NCI-H2107 treated with DMSO at 0.1 percent for 48 hours (cell line): ENCODE data around the gene HS1BP3.

ENCODE experiments used
- DNase-seq: peaks from one replicate; lab custom pipeline; 2025; ENCODE audit not compliant: unreplicated experiment; lab: John Stamatoyannopoulos, UW

The HS1BP3 gene

DNA sequence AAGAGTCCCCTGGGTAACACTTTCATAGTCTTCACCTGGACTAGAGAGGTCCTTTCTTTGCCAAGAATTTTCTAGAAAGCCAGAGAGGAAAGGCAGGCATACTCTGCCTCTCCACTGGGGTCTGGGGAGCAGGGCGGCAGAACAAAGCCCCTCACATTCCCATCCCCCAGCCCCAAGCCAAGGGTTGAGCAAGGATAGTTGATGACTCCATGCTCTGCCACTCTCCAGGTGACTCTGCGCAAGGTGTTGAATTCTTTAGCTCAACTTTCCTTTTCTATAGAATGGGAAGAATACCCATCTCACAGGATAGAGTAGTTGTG lies 13.1 kb upstream of the HS1BP3 start:
- DNase-seq, result no peak

DNA sequence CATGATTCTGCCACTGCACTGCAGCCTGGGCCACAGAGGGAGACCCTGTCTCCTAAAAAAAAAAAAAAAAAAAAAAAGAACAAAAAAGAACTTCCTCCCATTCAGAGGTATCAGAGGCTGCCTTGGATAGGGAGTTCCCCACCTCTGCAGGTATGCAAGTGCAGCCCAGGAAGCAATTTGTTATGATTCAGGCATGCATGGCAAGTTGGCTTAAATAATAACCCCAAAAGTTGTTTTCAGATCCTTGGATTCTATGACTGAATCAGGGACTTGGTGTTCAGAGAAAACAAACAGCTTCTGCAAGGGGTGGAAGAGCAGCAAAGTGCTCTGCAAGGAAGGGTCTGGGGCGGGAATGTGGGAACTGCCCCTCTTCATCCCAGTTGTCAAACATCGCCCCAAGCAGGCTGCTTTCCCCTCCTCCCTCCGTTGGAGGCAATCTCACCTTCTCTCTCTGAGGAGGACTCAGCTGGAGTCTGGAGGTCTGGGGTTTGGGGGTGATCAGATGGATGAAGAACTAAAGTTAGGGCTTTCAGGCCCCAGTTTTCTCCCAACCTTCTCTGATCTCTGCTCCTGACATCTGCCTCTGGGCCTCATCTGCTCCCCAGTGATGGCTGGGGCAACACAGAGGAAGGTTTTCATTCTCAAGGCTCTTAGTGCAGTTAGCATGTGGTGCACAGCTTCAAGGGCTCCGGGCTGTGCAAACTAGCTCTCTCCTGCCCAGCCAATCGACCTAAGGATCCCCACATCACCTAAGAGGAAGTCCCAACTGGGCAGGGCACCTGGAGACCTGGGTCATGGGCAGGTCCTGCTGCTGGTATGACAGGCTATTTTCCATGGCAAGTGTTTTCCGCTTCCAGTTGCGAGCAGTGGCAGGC lies 12.5 kb upstream of the HS1BP3 start:
- DNase-seq, result no peak

DNA sequence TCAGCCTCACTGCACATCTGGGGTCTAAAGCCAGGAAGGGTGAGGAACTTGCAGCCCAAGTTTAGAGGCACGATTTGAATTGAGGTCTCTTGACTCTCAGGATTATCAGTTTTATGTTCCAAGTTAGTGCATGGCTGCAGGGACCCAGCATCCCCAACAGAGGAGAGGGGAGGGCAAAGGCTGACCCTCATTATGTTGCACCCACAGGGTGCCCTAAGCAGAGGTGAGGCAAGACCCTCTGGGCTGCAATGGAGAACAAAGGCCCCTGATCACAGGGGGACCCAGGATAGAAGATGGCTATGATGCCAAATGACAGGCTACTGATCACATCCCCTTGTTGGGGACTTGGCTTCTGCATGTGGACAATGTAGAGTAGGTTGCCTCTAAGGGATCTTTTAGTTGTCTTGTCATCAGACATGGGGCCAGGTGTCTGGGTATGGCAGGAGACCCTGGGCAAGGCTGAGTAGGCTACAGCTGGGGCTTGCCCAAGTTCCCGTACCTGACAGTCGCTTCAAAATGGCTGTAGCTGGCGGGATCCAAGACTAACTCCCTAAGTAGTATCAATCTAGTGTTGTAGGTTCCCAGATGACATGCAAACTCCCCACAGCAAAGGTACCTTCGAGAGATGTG lies 11.5 kb upstream of the HS1BP3 start:
- DNase-seq, result no peak

DNA sequence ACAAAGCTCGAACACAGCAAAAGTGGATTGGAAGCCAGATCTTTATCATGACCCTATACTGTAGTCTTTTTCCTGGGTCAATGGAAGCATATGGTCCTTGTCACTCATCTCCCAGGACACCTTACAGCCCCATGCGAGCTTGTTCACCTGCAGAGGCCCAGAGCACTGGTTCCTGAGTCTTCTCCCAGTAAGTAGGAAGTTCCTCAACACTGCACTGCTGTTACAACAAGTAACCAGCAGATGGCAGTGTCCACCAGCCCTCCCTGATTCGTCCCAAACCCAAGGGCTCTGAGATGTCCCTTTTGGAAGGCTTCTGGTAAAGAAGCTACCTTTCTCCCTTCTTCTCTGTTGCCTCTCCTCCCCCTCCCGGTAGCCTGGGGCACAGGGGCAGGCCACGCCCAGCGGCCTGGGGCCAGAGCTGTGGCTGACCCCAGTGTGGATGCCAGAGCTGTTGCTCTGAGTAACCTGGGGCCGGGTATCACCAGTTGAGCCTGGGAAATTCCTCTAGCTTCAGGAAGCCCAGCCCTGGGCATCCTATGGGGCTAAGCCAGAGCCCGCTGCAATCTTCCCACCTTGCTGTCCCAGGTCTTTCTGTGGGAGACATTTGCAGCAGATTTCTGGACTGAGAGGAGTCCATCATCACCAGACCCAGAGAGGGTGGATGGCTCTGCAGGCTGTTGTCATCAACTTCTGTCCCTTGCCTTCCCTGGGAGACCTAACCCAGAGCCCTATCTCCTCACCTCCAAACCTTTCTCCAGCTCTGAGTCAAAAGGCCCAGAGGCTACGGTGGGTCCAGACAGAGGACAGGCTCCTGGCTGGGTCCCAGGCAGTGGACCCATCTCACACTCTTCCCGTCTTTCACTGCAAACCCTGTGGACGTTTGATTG lies 10.8 kb upstream of the HS1BP3 start:
- peak; percentile 43 for DNase-seq

DNA sequence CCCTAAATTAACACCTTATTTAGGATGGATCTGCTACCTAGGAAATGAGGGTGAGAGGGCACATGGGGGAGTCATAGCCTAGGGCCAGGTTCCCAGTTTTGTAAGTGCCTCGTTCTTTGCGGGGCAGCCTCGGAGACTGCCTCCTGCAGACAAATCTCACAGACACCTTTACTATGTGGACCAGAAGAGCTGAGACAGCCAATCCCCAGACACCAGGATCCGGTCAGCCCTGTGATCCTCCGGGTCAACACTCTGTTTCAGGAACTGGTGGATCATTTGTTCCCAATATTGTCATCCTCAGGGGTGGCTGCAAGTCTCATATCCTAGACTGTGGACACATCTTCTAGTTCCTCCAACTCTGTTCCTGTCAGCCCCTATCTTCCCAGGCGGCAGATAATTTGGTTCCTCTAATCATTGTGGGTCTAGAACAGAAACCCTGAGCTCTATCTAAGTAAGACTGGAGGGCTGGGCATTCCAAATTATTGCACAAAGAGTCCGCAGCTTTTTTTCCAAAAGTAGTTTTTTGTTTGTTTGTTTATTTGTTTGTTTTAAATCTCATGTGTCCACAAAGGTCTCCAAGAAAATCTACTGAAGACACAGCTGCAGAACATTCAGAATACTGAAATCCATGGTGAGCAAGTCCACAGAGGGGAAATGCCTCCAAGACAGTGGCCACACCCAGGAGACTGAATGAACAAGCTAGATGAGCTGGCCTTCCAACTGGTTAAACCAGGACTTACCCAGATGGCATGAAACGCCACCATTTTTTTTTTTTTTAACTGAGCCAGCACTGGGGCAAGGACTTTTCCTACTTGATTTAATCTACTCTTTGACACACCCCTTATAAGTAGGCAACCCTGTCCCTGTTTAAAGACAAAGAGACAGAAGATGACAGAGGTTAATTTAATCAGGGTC lies 9.9 kb upstream of the HS1BP3 start:
- no peak for DNase-seq

DNA sequence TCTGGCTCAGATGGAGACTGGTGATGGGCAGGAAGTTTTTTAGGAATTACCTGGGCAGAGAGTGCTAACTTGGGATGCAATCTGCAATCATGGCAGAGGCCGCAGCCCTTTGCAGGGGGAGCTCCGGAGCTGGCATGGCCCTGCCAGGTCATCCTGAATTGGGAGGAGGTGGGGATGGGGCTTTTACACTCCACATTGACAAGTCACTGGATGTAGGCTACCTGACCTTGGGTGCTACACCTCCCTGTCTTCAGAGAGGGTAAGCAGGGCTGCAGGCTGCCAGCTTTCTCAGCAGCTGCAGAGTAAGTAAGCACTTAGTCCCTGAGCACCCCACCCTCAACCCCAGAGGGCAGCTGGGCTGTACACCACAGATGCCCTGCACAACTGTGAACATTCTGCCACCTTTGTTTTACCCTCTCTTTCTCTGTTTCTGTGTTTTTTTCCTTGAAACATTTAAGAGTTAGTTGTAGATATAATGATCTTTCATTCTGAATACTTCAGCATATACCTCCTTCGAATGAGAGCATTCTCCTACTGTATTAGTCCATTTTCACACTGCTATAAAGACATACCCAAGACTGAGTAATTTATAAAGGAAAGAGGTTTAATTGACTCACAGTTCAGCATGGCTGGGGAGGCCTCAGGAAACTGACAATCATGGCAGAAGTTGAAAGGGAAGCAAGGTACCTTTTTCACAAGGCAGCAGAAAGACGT lies 6.8 kb upstream of the HS1BP3 start:
- no peak for DNase-seq

DNA sequence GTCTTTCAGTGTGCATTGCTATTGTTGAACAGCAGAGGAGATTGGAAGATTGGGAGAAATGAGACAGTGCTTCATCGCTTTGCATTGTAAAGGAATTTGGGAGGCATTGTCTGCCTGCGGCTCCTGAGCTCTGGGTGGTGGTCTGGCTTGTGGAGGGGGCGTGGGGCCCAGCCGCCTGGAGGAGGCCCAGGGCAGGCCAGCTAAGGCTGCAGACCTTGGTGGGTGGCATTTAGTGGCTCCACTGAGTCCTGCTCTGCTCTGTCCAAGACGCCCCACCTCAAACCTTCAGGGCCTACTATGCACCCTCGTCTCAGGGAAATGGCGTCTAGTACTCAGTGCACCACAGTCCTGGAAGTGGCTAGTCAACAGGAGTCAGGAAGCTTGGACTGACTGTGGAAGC lies 5.7 kb upstream of the HS1BP3 start:
- no peak for DNase-seq

DNA sequence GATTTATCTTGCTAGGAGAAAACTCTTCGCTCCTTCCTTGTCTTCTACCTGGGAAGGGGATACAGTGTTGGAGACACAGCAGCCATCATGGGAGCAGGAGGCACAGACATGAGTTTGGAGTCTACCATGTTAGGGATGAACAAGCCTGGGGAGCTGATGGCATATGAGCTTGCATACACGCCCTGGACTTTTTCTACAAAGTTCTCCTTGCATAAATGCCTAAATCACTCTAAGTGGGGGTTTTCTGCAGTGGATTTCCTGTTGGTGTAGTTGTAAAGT lies 3.6 kb upstream of the HS1BP3 start:
- DNase-seq, result no peak

DNA sequence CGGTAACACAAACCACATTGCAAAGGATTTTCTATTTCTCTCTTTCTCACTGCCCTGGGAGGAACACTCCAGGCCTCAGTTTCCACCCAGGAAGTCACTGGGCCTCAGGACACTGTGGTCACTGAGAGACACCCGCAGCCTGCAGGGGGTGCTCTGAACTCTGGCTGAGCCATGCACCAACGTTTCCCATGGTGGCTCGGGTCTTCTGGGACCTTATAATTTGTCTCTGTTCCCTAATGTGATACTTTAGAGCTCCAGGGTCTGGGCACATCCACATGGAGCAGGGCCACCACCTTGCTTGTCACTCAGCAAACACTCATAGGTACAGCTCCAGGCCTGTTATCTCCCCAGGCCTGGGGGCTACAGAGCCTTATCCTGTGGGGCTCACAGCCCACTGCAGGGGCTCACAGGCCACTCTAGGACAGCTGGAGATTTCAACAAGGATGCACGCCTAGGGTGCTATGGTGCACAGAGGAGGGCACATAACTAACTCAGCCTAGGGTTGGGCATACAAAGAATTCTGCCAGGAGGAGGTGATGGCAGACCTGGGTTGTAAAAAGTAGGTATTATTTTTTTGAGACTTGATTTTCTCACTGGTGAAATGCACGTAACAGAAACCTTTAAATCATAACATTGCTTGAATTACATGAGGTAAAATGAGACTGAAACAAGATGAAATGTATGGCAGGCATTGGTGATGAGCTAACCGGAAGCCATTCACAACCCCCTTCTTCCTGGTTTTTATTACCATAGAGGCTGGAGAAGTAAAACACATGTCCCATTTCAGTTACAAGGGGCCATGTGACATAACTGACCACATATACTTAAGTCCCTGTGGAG lies 3.0 kb upstream of the HS1BP3 start:
- DNase-seq, result no peak

DNA sequence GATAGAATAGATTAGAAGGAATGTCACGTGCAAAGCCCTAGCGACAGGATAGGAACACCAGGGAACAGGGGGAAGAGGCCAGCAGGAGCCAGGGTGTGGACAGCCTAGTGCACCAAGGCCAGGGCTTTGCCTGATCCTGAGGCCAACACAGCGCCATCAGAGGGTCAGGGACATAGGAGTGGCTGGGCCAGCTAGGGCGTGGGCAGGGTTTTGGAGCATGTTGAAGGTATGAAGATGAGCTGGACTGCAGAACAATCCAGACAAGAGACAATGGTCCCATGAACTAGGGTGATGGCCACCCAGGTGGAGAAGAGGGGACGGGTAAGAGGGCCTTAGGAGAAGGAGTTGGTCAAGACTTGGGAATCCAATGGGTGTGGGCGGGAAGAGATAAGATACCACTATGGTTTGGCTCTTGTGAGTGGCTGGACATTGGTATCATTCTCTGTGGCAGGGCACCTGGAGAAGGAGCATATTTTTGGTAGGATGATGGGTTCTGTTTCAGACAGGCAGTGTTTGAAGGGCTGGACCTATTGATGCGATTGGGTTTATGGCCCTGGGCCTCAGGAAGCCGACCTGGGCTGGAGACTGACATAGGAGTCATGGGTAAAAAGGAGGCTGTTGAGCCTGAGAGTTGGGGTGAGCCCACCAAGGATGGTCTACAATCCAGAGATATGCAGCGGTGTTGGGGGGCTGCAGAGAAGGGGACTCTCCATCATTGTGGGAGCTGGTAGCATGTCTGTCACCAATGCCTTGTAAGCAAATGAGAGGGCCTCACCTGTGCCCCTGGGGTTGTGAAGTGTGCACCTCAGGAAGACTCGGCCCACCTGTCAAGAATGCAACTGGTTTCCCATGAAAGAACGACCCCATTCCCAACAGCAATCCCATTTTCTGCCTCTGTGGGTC lies 2.0 kb upstream of the HS1BP3 start:
- DNase-seq, result no peak

DNA sequence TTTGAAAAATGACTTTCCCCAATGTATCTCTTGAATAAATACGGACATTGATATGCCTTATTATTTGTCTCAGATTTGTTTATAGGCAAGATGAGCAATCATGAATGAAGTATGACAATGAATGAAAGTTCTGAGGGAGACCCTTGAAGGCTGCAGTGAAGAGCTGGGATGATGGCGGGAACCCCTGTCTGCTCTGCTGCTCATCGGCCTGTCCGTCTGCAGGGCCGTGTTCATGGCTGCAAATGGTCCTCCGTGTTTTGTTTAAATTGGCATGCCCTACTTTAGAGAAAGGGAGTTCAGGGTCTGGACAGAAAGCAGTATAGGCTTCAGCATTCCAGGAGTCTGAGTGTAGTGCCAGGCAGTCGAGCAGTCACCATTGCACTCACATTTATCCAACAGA lies 1.2 kb upstream of the HS1BP3 start:
- no peak for DNase-seq

DNA sequence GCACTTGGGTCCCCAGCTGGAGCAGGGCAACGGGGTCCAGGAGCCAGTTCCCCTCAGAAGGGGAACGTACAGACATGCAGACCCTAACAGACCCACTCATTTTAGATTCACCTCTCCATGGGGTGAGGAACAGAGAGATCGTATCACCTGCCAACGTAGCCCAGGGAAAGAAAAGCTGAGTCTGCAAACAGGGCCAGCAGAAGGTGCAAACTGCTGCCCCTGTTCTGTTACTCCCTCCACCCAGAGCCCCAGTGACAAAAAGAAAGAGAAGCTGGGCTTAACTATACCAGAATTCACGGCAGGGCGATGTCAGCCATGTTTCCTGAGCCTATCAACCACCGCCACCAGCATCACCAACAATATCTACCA lies 817 bp upstream of the HS1BP3 start:
- DNase-seq, result no peak

DNA sequence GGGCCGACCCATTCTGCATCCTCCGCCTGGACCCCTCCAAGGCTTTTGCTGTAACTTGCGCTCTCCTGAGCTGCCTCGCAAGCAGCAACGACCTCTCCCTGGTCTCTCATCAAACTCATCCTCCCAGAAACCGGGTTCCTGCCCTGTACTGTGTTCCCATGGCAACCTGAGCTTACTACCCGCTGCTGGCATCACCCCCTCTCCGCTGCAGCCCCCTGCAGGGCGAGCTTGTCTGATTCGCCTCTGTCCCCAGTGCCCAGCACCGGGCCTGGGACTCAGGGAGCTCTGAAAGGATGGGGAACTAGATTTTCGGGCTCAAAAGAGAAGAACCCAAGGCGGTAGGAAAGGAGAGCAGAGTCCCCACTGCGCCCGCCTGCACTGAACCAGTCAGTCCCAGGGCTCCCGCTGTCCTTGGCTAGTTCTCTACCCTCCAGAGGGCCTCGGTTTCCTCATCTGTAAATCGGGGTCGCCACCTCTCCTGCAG lies 463 bp downstream of the HS1BP3 start:
- no peak for DNase-seq

DNA sequence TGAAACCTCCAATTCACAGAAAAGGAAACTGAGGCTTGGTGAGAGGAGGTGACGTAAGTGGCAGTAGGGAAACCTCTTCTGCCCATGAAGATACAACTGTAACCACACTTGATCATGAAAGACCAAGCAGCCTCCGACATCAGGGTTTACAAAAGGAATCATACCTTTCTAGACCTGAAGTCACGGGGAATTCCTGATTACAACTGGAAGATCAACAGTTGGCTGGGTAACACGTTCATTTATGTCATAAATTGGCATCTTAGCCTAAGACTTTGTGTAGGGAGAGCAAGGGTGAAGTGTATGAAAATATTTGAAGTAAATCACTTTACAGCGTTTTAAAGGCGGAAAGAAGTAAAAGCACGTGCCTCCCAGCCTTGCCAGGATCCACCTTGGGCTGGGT lies 922 bp downstream of the HS1BP3 start:
- no peak for DNase-seq

DNA sequence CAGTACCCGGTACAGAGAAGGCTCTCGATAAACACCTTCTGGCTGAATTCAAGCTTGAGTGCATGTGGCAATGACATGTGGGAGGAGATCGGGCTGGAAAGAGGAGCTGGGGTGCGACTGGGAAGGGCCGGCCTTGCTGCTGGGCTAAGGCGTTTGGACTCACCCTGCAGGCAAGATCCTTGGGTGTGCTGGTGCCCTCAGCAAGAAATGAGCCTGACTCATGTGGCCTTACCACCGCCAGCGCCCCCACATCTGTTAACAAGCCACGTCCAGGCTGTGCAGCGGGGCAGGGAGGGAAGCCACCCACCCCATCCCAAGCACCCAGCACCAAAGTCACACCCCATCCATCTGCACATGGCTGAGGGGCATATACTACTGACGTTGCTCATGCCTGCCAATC lies 1.3 kb downstream of the HS1BP3 start:
- DNase-seq, result no peak

DNA sequence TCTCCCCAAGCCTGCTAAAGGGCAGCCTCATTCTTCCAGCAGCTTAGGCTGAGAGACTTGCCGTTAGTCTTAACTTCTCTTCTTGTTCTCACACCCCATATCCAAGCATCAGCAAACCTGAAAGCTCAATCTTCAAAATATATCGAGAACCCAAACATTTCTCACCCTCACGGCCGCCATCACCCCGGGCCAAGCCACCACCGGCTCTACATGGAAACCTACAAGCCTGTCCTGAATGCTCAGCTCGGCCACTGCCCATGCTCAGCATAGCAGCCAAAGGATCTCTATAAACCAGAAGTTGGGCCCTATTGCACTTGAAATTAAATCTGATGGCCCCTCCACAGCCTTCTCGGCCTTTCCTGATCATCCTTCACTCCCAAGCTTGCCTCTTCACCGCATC lies 2.1 kb downstream of the HS1BP3 start:
- no peak for DNase-seq

DNA sequence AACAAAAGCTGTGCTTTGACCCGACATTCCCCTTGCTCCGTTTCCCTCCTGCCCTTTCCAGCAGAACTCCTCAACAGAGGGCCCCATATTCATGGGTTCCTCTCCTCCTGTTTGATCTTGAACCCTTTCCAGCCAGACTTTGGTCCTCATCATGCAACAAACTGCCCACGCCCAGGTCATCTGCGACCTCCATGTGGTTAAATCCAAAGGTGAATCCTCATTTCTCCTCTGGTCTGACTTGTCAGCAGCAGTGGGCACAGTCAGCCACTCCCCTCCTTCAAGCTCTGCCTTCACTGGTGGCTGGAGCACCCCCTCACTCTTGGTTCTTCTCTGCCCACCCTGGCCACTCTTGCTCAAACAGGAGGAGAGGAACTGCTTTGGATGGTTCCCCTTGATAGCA lies 2.7 kb downstream of the HS1BP3 start:
- no peak for DNase-seq

DNA sequence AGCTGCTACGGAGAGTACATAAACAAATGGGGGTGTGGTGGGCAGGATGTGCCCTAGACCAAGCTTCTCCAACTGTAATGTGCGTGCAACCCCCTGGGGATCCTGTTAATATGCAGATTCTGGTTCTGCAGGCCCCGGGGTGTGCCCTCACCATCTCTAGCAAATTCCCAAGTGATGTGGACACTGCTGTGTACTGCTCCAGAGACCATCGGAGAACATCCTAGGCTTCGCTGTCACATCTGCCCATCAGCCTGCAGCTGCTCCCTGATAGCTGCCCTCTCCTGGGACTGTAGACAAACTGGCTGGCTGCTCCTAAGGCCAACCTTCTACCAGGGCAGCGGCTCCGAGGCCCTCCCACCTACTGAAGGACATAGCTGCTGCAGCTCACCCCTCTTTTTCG lies 3.2 kb downstream of the HS1BP3 start:
- DNase-seq, result no peak

DNA sequence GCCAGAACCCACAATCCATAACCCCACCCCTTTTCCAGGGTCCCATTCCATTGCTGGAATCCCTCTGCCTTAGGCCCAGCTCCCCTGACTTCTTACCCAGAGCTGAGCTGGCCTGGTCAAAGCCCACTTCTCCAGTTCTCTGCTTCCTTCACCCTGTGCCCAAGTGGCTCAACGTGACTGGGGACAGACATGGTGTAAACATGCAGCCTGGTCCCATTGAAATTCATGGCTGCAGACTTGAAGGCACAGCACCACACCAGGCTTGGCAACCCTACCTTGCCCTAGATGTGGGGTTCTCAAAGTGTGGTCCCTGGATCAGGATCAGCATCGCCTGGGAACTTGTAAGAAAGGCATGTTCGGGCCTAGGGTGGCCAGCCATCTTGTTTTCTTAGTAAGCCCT lies 3.7 kb downstream of the HS1BP3 start:
- DNase-seq, result no peak
